Liver (tissue), 3 donors: ENCODE measurements around the gene SEPTIN2.

Experiments
- CTCF ChIP-seq: fragments of 150-350 bp; IDR thresholded peaks from 2 replicates; pipeline ENCODE4 v1.5.1; 2017; ENCODE audit warnings: improper control_type of control experiment, low read depth, low read length; ENCODE audit not compliant: missing input control
- MAX ChIP-seq: IDR thresholded peaks from 2 replicates; pipeline ENCODE4 v1.6.1; 2016; ENCODE audit warnings: antibody characterized with exemption
- RAD21 ChIP-seq, 2 donors: IDR thresholded peaks; 2 replicates each; pipeline ENCODE4 v1.6.1; 2016; ENCODE audit warnings: antibody characterized with exemption in 2 of 2, mild to moderate bottlenecking in 2 of 2
- YY1 ChIP-seq: IDR thresholded peaks from 2 replicates; pipeline ENCODE4 v1.6.1; 2016; ENCODE audit warnings: antibody characterized with exemption, mild to moderate bottlenecking
- donor health status: healthy.
- donor health status: healthy.

- TF ChIP-seq CTCF: no peak
- no peak for TF ChIP-seq RAD21 (IDR thresholded peaks at IDR 0.05)
- TF ChIP-seq MAX: no peak
- TF ChIP-seq YY1: no peak
Measured at GRCh38 chr2:241308267-241308666, 7.5 kb upstream of the SEPTIN2 start.
